RWPE1 (cell line): Measurements from ENCODE around the gene MED27.

Experiments used
- CTCF ChIA-PET: fragments of 350-600 bp; sonication (Branson Sonifier 250); formaldehyde crosslinking; extraction: SDS; loops from one replicate; lab custom pipeline; 2021; lab: Yijun Ruan, JAX
- POLR2A ChIA-PET: fragments of 400-600 bp; formaldehyde crosslinking; extraction: SDS; loops from one replicate; lab custom pipeline; 2020; ENCODE audit warnings: antibody characterized with exemption; ENCODE audit not compliant: low non-redundant PET; lab: Yijun Ruan, JAX
- DNase-seq: peaks from one replicate; pipeline ENCODE4 v3.0.0; 2012; ENCODE audit warnings: low spot score
- H3K27ac ChIP-seq: fragments of 450-650 bp; 2 replicates; pipeline ENCODE4 v1.5.1; 2017
- TF ChIP-seq, protein P1 (sequence below): fragments of 450-650 bp; conservative IDR thresholded peaks from 2 replicates; pipeline ENCODE4 v1.5.1; 2017; ENCODE audit warnings: low read depth, mild to moderate bottlenecking

Gene MED27

DNA sequence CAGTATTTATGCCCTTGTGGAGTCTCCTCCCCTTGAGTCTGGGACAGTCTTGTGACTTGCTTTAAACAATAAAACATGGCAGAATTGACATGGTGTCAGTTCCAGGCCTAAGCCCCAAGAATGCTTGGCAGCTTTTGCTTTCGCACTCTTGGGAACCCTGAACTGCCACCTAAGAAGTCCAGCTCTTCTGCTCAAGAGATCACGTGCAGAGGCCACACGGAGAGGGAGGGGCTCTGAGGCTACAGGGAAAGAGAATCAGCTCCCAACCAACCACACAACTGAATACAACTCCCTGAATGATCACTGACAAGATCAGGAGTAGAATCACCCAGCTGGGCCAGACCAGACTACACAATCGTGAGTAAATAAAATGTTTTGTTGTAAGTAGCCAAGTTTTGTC lies 97.6 kb downstream of the MED27 start:
- no peak overlapping the region for H3K27ac ChIP-seq
- ChIA-PET POLR2A (no interaction called here), CTCF (no interaction called here)
- TF ChIP-seq, protein P1, sequence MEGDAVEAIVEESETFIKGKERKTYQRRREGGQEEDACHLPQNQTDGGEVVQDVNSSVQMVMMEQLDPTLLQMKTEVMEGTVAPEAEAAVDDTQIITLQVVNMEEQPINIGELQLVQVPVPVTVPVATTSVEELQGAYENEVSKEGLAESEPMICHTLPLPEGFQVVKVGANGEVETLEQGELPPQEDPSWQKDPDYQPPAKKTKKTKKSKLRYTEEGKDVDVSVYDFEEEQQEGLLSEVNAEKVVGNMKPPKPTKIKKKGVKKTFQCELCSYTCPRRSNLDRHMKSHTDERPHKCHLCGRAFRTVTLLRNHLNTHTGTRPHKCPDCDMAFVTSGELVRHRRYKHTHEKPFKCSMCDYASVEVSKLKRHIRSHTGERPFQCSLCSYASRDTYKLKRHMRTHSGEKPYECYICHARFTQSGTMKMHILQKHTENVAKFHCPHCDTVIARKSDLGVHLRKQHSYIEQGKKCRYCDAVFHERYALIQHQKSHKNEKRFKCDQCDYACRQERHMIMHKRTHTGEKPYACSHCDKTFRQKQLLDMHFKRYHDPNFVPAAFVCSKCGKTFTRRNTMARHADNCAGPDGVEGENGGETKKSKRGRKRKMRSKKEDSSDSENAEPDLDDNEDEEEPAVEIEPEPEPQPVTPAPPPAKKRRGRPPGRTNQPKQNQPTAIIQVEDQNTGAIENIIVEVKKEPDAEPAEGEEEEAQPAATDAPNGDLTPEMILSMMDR, result no peak
- DNase-seq, result no peak

DNA sequence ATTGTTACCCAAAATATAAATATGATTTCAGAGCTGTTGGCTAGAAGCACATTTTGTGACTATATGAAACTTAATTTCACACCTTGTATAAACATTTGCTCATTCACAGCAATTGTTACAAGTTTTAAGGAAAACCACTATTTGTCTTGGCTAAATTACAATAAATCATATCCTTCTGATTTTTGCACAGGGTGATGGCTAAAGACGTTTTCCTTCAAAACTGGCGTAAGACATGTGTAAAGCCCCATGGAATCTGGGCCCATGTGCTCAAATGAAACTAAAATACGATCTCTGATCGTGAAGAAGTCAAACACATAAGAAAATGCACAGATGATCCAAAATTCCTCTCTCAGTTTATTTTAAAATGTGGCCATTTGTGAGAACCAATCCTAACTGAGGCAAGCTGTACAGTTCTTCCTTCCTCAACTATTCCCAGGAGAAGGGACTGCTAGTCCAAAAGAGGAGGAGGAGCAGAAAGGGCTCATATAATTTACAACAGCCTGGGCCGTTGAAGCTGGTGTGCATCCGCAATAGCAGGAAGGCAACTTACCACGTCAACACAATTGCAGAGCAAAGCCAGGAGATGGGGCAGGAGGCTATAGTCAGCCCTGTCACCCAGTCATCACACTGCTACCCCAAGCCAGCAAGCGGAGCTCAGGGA lies 98.4 kb downstream of the MED27 start:
- TF ChIP-seq, protein P1, result no peak
- no peak overlapping the region for H3K27ac ChIP-seq
- POLR2A ChIA-PET, result no interaction called here
- CTCF ChIA-PET, result no interaction called here
- no peak for DNase-seq

DNA sequence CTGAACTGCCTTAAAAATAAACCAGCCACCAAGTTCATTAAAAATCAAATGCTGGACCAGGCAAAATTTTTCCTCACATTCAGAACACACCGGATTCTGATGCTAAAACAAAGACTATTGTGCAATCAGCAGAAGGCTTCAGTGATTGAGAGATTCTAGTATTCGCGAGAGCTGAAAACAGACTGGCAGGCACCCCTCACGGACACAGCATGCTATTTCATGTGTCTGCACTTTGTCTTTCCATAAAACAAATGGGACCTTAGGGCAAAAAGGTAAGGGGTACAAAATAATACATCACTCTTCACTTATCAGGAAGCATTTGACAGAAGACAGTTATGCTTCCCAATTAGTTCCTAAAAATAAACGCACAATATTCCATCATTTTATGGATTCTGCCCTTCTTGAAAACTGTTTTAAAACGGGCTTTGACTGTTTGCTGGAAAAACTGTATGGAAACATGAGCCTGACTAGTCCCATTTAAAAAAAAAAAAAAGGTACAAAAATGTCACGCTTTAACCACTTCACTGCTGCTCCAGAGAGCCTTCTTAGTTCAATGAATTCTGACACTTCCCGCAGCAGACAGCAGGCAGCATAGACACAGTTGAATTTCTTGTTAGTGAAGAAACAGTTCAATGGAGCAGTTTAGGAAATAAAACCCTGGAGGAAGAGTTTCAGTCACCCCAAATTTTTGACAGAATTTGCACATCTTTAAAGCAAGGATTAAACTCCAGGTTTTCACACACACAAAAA lies 99.2 kb downstream of the MED27 start:
- DNase-seq, result no peak
- TF ChIP-seq, protein P1, result no peak
- CTCF ChIA-PET, result no interaction called here
- H3K27ac ChIP-seq, result no peak overlapping the region
- POLR2A ChIA-PET, result no interaction called here

DNA sequence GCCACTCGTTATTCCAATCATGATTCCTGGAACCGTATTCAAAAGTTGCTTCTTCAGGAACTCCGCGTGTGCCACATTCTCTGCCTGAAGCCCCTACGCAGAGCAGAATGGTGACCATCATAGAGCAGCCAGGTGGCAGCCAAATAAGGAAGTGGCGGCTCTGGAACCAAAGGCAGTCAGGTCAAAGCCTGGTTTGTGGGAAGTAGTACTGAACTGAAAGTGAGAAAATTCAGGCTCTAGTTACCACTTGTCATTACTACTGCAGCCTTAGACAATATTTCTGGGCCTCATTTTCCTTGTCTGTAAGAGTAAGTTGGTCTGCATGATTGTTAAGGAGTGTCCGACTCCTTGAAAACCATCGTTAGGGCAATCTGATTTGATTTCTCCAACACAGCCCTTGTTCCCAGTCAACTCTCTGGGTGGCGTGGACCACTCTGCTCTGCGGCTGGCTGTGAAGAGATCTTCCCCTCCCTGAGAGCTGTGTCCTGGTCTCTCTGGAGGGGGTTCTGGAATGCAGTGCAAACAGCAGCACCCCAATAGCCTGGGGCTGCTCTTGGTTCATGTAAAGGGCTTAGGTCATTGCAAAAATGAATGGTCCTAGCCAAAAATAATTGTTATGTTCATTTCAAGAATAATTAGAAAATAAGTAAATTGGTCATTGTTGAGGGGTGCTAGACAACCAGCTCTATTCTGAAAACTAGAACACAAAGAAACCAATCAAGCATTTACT lies 102.4 kb downstream of the MED27 start:
- POLR2A ChIA-PET, result no interaction called here
- DNase-seq, result no peak
- TF ChIP-seq, protein P1, result no peak
- no peak overlapping the region for H3K27ac ChIP-seq
- CTCF ChIA-PET, result interaction anchor here (1.1 kb wide), 1 partner anchor 193 kb away, joined by 3 read pairs; no protein-coding TSS in a partner anchor

DNA sequence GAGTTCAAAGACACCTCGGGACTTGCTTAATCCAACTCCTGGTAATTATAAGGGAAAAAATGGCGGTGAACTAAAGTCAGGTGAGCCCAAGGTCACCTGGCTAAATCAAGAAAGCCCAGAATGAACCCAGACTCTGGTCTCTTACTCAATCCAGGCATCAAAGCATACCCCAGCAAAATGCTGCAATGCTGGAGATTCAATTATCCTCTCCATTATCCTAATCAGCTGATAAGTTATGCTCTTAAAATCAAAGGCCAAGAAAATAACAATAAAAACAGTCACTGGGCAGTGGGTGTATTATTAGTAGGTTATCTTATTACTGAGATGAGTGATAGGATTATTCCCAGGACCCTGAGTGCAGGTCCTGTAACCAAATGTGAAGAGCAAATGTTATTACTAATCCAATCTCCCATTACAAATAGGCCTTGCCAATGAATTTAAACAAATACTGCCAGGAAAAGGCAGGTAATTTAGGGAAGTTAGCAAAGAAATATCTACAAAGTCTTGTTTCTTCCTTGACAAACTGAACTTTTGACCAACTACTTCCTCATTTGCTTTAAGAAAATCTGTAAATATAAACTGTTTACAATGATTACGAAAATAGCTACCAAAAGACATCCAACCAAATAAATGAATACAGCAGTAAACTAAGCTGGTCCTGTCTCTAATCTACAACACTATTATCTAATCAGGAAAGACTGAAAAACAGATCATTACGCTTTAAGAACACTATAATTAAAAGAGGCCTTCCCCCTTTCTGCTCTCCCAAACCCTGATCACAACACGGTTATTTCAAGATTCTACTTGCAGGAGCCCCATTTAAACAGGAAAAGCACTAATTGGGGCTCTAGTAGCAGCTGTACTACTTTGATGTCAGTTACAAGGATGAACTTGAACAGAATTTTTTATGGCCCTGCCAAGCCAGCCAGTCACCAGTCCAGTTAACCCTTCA lies 103.2 kb downstream of the MED27 start:
- CTCF ChIA-PET, result interaction anchor here (1.1 kb wide), 1 partner anchor 194 kb away, joined by 3 read pairs; no protein-coding TSS in a partner anchor
- TF ChIP-seq, protein P1, result no peak
- POLR2A ChIA-PET, result no interaction called here
- no peak overlapping the region for H3K27ac ChIP-seq
- no peak for DNase-seq
